ENCODE results near the gene SYT1. TPM values are rescaled to one million over a fixed set of nuclear protein-coding genes. Genes with fewer than 3 reads are reported as not detected.

The SYT1 gene
- total and polyA plus RNA-seq, 11 donors: 0.08 to 0.86 (median 0.16) TPM; not detected in 6

DNA sequence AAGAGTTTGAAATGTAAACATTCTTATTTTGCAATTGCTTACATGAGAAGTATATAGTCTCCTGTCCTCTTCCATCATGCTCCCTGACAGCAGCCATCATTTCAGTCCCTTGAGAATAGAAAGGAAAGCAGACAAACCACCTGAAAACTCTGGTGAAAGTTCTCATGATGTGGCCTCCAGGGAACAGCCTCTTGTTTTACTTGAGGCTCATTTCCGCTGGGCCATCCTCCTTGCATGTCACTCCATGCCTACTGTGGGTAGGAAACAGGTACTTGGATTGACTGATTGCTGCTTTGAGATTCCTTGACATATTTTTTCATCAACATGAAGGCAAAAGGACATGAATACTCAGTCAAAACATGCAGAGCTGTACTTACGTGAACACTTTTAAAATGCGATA lies 6.0 kb downstream of the SYT1 start:
- 86 to 96% (median 93%) methylated on average over 3 of the region's 3 CpGs for WGBS, 4 donors
- ATAC-seq: no peak
- Histone ChIP-seq H3K27me3 (peaks cover 0 to 21% (median 5%) of the 10 kb centered on the region in 9 donors), H3K36me3 (no peaks in the 10 kb centered on the region), H3K9me3 (no peaks in the 10 kb centered on the region), H3K27ac (no peak overlapping the region), H3K4me1 (no peaks in the 10 kb centered on the region), H3K4me3 (no peak overlapping the region)
- no peak for DNase-seq
- TF ChIP-seq, protein P1, sequence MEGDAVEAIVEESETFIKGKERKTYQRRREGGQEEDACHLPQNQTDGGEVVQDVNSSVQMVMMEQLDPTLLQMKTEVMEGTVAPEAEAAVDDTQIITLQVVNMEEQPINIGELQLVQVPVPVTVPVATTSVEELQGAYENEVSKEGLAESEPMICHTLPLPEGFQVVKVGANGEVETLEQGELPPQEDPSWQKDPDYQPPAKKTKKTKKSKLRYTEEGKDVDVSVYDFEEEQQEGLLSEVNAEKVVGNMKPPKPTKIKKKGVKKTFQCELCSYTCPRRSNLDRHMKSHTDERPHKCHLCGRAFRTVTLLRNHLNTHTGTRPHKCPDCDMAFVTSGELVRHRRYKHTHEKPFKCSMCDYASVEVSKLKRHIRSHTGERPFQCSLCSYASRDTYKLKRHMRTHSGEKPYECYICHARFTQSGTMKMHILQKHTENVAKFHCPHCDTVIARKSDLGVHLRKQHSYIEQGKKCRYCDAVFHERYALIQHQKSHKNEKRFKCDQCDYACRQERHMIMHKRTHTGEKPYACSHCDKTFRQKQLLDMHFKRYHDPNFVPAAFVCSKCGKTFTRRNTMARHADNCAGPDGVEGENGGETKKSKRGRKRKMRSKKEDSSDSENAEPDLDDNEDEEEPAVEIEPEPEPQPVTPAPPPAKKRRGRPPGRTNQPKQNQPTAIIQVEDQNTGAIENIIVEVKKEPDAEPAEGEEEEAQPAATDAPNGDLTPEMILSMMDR (IDR thresholded peaks at IDR 0.05): no peak
- TF ChIP-seq POLR2A (IDR thresholded peaks at IDR 0.05): no peak
- intact Hi-C loops (cut with DNase I): no loop called here

GRCh38 chr12:78871566-78871965 lies 7.0 kb downstream of the SYT1 start:
- Histone ChIP-seq H3K4me1 (no peaks in the 10 kb centered on the region), H3K9me3 (no peaks in the 10 kb centered on the region), H3K27ac (no peak overlapping the region), H3K27me3 (peaks cover 0 to 15% (median under 1%) of the 10 kb centered on the region in 9 donors), H3K36me3 (no peaks in the 10 kb centered on the region), H3K4me3 (no peak overlapping the region)
- intact Hi-C loops (cut with DNase I): no loop called here
- no peak for TF ChIP-seq POLR2A (IDR thresholded peaks at IDR 0.05)
- TF ChIP-seq, protein P1 (IDR thresholded peaks at IDR 0.05): no peak
- WGBS, 4 donors: 20 to 30% (median 26%) methylated on average over 2 of the region's 2 CpGs
- DNase-seq (peak in 1 of 5 donors; percentile 7), ATAC-seq (no peak)

GRCh38 chr12:78878459-78878858 lies 13.9 kb downstream of the SYT1 start:
- ATAC-seq (no peak), DNase-seq (no peak)
- Histone ChIP-seq H3K9me3 (no peaks in the 10 kb centered on the region), H3K36me3 (no peaks in the 10 kb centered on the region), H3K27me3 (no peaks in the 10 kb centered on the region), H3K4me3 (no peak overlapping the region), H3K4me1 (no peaks in the 10 kb centered on the region), H3K27ac (no peak overlapping the region)
- WGBS, 4 donors: 91 to 93% (median 92%) methylated on average over 3 of the region's 3 CpGs
- intact Hi-C loops (cut with DNase I): no loop called here
- TF ChIP-seq, protein P1 (IDR thresholded peaks at IDR 0.05): no peak
- no peak for TF ChIP-seq POLR2A (IDR thresholded peaks at IDR 0.05)

GRCh38 chr12:78878866-78879265 lies 14.3 kb downstream of the SYT1 start:
- no peak for TF ChIP-seq POLR2A (IDR thresholded peaks at IDR 0.05)
- TF ChIP-seq, protein P1 (IDR thresholded peaks at IDR 0.05): no peak
- no peak overlapping the region for H3K27ac ChIP-seq
- H3K4me3 ChIP-seq: no peak overlapping the region
- H3K4me1 ChIP-seq: no peaks in the 10 kb centered on the region
- DNase-seq (no peak), ATAC-seq (no peak)
- intact Hi-C loops (cut with DNase I): no loop called here
- H3K9me3 ChIP-seq: no peaks in the 10 kb centered on the region
- H3K36me3 ChIP-seq: no peaks in the 10 kb centered on the region
- no peaks in the 10 kb centered on the region for H3K27me3 ChIP-seq
- WGBS, 4 donors: 51 to 62% (median 57%) methylated on average over 1 of the region's 1 CpG
